HL-60 (cell line): ENCODE data around the gene LINGO4.

Source experiments
- CTCF ChIP-seq: IDR thresholded peaks from one replicate; pipeline ENCODE4 v1.5.1; 2011; ENCODE audit warnings: low read length, control low read depth, inconsistent platforms; ENCODE audit not compliant: insufficient read depth
- GABPA ChIP-seq: IDR thresholded peaks from 2 replicates; pipeline ENCODE4 v1.6.1; 2012; ENCODE audit warnings: low read depth
- POLR2AphosphoS5 ChIP-seq: IDR thresholded peaks from 2 replicates; pipeline ENCODE4 v1.6.1; 2012; ENCODE audit warnings: low read depth
- SPI1 ChIP-seq: IDR thresholded peaks from 2 replicates; pipeline ENCODE4 v1.6.1; 2012; ENCODE audit warnings: low read depth, mild to moderate bottlenecking, borderline replicate concordance
- TF ChIP-seq, protein P1 (sequence below): IDR thresholded peaks from 2 replicates; pipeline ENCODE4 v1.6.1; 2012; ENCODE audit warnings: low read depth; ENCODE audit not compliant: insufficient replicate concordance

DNA sequence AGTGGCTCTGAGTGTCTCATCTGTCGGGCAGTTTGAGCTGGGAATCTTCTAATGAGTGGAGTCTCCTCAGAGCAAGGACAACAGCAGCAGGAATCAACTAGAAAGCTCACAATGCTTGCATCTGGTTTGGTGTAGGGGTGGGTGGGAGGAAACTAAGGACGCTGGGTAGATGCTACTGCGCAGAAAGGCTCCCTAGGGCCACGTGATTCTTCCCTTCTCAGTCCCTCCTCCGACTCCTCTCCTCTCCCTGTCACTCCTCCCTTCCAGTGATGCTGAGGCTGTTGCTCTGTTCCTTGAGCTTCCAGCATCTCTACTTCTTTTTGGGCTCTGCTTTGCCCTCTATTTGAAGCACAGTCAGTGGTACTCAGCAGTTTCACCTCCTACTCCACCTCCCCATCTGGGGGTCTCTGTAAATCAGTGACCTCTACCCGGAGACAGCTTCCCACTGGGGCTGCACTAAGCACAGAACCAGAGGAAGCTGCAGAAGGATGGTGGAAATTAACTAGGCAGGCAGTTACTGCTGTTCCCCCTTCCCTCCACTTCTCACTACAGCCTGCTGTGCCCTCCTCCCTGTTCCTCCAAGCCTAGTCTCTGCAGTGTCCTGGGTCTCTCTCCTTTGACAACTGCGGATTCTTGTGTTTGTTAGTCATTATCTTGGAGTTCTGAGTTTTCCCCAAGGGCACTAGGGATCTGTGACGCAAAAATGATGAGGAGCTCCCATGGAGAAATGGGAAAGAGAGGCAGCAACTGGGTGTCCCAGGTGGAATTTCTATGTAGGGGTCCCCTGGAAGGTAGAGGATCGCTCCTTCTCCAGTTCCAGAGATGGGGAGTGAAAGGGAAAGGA, 5.8 kb downstream of the LINGO4 start:
- TF ChIP-seq CTCF (no peak), SPI1 (no peak), POLR2AphosphoS5 (no peak), GABPA (no peak)
- TF ChIP-seq, protein P1, sequence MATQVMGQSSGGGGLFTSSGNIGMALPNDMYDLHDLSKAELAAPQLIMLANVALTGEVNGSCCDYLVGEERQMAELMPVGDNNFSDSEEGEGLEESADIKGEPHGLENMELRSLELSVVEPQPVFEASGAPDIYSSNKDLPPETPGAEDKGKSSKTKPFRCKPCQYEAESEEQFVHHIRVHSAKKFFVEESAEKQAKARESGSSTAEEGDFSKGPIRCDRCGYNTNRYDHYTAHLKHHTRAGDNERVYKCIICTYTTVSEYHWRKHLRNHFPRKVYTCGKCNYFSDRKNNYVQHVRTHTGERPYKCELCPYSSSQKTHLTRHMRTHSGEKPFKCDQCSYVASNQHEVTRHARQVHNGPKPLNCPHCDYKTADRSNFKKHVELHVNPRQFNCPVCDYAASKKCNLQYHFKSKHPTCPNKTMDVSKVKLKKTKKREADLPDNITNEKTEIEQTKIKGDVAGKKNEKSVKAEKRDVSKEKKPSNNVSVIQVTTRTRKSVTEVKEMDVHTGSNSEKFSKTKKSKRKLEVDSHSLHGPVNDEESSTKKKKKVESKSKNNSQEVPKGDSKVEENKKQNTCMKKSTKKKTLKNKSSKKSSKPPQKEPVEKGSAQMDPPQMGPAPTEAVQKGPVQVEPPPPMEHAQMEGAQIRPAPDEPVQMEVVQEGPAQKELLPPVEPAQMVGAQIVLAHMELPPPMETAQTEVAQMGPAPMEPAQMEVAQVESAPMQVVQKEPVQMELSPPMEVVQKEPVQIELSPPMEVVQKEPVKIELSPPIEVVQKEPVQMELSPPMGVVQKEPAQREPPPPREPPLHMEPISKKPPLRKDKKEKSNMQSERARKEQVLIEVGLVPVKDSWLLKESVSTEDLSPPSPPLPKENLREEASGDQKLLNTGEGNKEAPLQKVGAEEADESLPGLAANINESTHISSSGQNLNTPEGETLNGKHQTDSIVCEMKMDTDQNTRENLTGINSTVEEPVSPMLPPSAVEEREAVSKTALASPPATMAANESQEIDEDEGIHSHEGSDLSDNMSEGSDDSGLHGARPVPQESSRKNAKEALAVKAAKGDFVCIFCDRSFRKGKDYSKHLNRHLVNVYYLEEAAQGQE, result no peak
